ENCODE measurements around the gene OR8G1.
A peak's percentile ranks its signal among the peaks of the same experiment; 100 is the strongest.

Gene OR8G1, protein sequence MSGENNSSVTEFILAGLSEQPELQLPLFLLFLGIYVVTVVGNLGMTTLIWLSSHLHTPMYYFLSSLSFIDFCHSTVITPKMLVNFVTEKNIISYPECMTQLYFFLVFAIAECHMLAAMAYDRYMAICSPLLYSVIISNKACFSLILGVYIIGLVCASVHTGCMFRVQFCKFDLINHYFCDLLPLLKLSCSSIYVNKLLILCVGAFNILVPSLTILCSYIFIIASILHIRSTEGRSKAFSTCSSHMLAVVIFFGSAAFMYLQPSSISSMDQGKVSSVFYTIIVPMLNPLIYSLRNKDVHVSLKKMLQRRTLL

GRCh38 chr11:124240621-124241397 is at the start of gene OR8G1:
OR8G1 (plus strand) TSS chr11:124241095; CDS start chr11:124249676, 8,581 bp downstream.
- DNase-seq: no peak

- DNase-seq: peak; percentile 68
Observed at GRCh38 chr11:124193221-124194010, 47.5 kb upstream of the OR8G1 start.

DNA sequence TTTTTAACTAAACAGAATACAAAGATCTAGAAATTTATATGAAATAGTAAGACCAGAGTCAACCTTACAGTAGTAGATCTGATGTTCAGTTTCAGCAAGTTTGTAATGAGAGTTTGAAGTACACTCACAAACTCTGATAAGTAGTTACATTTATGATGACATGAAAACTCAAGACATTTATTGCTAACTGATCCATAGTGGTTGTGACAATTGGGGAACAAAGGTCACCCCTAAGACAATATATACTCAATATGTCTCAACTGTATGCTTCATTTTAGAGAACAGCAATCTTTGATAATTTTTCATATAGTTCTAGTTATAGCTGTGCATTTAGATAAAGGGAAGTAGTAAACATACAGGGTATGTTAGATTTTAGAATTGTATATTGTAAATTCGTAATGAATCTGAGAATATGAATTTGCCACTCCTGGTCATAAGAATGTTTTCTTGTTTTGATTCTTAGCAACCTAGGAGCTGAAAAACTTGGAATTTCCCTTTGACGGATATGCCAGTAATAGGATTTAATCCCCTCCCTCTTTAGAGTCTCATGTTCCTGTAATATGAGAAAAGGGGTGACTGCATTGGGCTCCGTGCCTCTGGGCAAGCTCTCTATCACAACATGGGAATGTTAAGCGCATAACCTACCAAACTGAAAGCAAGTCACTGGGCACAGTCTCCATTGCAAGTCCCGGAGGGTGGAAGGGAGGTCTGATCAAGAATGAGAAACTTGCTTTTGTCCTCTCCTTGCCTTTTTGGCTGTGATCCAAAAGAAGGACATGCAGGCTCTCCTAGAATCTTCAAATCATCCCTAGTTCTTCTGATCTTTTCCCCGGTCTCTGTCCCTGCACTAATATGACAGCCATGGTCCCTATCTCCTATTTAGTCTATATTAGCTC is 46.4 kb upstream of the OR8G1 start:
- DNase-seq: no peak

DNA sequence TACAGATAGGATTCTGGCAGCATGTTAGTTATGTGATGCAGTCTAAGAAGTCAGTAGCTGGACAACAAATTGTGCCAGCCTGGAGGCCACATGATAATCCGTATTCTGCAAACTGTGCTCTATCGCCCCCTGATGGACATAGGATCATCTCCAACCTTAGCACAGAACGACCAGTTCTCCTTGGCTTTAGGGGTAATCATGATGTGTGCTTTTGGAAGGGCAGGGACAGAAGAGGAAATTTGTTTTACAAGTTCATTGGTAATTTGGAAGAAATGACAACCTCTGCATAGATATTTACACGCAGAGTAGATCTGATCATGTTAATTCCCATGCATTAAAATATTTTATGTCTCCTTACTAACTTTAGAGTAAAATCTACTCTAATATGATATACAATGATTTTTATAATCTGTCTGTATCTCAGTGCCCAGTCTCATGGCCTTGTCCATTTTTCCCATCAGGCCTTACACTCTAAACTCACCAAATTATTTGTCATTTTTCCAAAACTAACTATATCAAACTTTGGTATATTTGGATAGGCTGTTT is 45.6 kb upstream of the OR8G1 start:
- peak; percentile 59 for DNase-seq

- no peak for DNase-seq
Observed at GRCh38 chr11:124197999-124198398, 42.9 kb upstream of the OR8G1 start.

DNA sequence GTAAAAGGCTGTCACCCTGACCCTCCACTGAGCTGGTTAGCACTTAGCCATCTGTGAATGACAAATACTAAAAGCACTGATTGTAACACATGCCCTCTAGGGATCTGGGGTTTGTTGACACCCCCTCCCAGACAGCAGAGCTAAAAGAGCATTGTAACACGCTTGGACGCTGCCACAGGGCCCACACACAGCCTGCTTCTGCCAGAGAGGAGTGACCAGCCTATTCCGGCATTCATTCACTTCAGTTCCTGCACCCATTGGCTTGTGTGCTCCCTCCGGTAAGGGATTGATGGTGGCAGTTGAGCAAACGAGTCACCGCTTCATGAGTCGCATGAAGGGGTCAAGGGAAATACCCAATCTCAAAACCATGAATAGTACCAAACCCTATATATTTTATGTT is 42.0 kb upstream of the OR8G1 start:
- no peak for DNase-seq

- DNase-seq: peak; percentile 41
Observed at GRCh38 chr11:124199702-124200101, 41.2 kb upstream of the OR8G1 start.

- DNase-seq: no peak
Observed at GRCh38 chr11:124200671-124201070, 40.2 kb upstream of the OR8G1 start.

DNA sequence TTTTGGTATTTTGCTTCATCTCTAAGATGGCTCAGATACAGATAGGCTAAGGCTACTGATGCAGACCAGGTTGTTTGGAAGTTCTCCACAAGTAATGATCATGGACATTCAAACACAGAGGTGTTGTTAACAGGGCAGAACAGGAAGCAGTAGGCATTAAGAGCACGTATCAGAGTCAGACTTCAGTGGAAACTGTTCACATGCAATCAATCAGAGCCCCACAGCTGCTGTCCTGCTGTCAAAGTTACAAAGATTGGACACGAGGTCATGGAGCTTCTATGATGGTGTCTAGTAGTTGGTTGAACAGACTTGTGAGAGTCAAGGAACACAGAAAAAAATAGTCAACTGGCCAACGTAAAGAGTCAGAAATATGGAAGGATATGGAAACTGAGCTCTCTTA is 37.9 kb upstream of the OR8G1 start:
- DNase-seq: no peak

- DNase-seq: no peak
Observed at GRCh38 chr11:124204008-124204407, 36.9 kb upstream of the OR8G1 start.

GRCh38 chr11:124207102-124207792 is 33.6 kb upstream of the OR8G1 start:
- DNase-seq: peak; percentile 53

DNA sequence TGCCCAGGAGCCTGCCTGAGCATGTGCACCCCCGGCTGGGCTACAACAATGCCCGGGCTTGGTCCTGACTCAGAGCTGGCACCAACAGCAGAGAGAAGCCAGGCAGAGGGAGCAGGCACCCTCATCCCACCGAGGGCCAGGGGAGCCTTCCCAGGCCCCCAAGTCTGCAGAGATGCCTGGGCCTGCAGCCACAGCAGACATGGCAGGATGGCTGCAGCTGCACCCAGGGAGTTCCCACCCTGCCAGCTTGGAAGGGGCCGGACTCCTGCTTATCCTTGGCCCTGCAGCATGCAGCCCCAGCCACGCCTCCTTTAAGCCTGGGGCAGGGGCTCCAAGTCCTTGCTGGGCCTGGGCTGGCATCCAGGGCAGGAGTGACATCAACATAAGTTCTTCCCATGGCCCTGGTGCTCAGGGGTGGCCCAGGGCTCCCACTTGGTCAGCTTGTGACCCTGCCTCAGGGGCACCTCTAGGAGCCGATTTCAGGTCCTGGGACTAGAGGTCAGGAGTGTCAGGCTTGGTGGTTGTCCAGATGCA is 31.0 kb upstream of the OR8G1 start:
- DNase-seq: no peak

DNA sequence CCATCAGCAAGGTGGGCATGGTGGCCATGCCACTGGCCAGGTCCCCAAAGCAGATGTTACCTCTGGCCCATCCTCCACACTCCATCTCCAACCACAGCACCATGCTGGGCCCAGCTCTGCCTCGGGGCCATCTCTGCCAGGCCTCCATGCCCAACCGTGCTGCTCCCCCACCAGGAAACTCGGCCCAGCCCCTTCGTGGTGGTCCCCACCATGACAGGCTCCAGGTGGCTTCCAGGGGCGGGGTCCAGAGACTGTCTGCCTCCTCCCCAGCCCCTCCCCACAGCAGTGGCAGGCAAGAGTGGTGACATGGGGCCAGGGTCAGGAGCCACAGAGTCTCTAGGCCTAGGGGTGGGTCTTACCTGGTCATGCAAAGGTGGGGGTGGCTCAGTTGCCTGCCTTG is 30.5 kb upstream of the OR8G1 start:
- no peak for DNase-seq

- peak; percentile 52 for DNase-seq
Observed at GRCh38 chr11:124211321-124211720, 29.6 kb upstream of the OR8G1 start.

DNA sequence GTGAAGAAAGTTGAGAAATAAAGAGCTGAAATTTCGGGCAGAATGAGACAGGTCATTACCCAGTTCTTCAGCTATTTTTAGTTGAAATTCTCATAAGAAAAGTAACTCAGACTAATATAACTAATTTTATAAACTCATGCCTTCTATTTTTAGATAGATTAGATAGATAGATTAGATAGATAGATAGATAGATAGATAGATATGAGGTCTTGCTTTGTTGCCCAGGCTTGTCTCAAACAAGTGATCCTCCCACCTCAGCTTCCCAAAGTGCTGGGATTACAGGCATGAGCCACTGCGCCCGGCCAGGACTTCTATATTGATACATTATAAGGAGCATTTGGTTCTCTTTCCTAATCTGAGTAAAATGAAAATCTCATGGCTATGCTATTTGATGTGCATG is 26.9 kb upstream of the OR8G1 start:
- no peak for DNase-seq

DNA sequence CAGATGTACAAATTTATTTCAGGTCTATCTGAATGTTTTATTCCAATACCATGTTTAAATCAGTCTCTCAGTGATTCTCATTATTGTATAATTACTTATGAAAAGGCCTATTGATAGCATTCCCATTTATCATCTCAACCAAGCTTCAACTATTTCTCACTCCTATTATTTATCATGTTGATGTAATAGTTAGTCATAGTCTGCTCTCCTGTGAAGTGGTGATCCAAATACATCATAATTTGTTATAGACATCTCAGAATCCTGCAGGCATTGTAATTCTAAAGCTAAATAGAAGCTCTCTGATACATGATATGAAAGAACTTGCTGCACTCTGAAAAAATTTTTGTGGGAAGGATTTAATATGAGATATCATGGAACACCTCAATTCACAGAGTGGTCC is 21.8 kb upstream of the OR8G1 start:
- no peak for DNase-seq

- no peak for DNase-seq
Observed at GRCh38 chr11:124222407-124222806, 18.5 kb upstream of the OR8G1 start.

- peak; percentile 86 for DNase-seq
Observed at GRCh38 chr11:124224618-124225423, 16.1 kb upstream of the OR8G1 start.

DNA sequence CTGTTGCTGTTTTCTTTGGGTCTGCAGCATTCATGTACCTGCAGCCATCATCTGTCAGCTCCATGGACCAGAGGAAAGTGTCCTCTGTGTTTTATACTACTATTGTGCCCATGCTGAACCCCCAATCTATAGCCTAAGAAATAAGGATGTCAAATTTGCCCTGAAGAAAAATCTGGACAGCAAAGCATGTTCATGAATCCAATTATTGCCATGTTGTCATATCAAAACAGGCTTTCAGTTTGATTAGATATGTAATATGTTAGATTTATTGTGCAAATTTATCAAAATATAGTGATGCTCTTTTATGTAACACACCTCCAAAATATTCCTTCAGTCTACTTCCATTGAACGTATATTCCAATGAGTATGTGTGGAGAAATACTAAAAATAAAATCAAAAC is 15.4 kb upstream of the OR8G1 start:
- DNase-seq: no peak

DNA sequence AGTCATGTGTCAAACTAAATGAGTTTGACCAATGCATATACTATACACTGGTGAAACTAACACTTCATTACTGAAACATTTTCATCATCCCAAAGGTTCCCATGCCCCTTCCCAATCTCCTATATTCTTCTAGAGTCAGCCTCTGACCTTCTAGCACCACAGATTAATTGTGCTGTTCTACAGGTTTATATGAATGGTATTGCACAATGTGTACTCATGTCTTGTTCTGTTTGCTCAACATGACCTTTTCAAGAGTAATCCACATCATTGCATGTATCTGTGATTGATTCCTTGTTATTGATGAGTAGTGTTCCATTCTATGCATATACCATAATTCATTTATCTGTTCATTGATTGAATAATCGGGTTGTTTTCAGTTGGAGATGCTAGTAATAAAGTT is 7.5 kb upstream of the OR8G1 start:
- no peak for DNase-seq

All from inflammatory macrophage treated with lipopolysaccharide for 4 hours (primary cell).